Osteoblast (primary cell): Measurements from ENCODE around the gene CBX8. TPM values are rescaled to one million over a fixed set of nuclear protein-coding genes. Genes with fewer than 3 reads are reported as not detected.
A peak's percentile ranks its signal among the peaks of the same experiment; 100 is the strongest.

Experiments
- DNase-seq: peaks from one replicate; pipeline ENCODE4 v3.0.0; 2011; ENCODE audit warnings: low spot score, mixed read lengths; ENCODE audit not compliant: insufficient read length; ENCODE audit errors: missing footprints
- H2AFZ ChIP-seq: 2 replicates; pipeline ENCODE4 v1.6.0; 2011; ENCODE audit warnings: mild to moderate bottlenecking, low read length
- H3K27ac ChIP-seq: 2 replicates; pipeline ENCODE4 v1.5.1; 2011; ENCODE audit warnings: mild to moderate bottlenecking, low read depth, low read length, moderate library complexity
- H3K27me3 ChIP-seq: 2 replicates; pipeline ENCODE4 v1.6.0; 2012; ENCODE audit warnings: mild to moderate bottlenecking, control low read depth, inconsistent platforms, low read length, moderate library complexity; ENCODE audit not compliant: insufficient read depth
- H3K36me3 ChIP-seq: 2 replicates; pipeline ENCODE4 v1.5.1; 2011; ENCODE audit warnings: mild to moderate bottlenecking, low read length, control low read depth, moderate library complexity; ENCODE audit not compliant: insufficient read depth
- H3K4me1 ChIP-seq: 2 replicates; pipeline ENCODE4 v1.5.1; 2011; ENCODE audit warnings: mild to moderate bottlenecking, low read length, control low read depth, moderate library complexity; ENCODE audit not compliant: insufficient read depth
- H3K4me2 ChIP-seq: 2 replicates; pipeline ENCODE4 v1.6.0; 2011; ENCODE audit warnings: mild to moderate bottlenecking, low read length; ENCODE audit not compliant: insufficient read depth
- H3K4me3 ChIP-seq: fragments of 200-600 bp; sonication (generic); 3 replicates; pipeline ENCODE4 v1.5.1; 2012; ENCODE audit warnings: mild to moderate bottlenecking, low read length, inconsistent platforms; ENCODE audit not compliant: insufficient read depth
- H3K79me2 ChIP-seq: 2 replicates; pipeline ENCODE4 v1.6.0; 2012; ENCODE audit warnings: mild to moderate bottlenecking, low read length, control low read depth, inconsistent platforms; ENCODE audit not compliant: insufficient read depth
- H3K9me3 ChIP-seq: 2 replicates; pipeline ENCODE4 v1.5.1; 2011; ENCODE audit warnings: low read depth, low read length, control low read depth
- H4K20me1 ChIP-seq: 2 replicates; pipeline ENCODE4 v1.6.0; 2012; ENCODE audit warnings: mild to moderate bottlenecking, low read length, control low read depth; ENCODE audit not compliant: insufficient read depth
- CTCF ChIP-seq: IDR thresholded peaks from 2 replicates; pipeline ENCODE4 v1.5.1; 2011; ENCODE audit warnings: mild to moderate bottlenecking, low read depth, low read length, moderate library complexity; ENCODE audit errors: extremely low read depth
- total RNA-seq: library from RNA; depleted of rRNA; stranded (reverse); fragments of >200 nt; gene quantifications from 2 replicates; pipeline ENCODE4 v1.2.3, GENCODE V29; 2012

Gene CBX8
- total RNA-seq, 1 donor = 3.3 TPM

GRCh38 chr17:79839356-79840268 is 42.7 kb upstream of the CBX8 start, which contains the start of gene CBX4:
TSS of gene CBX4 (minus strand) at chr17:79839440. CDS start at chr17:79839251, 189 bp downstream.
- Histone ChIP-seq H3K27me3 (peaks cover 40% of the 10 kb centered on the region), H4K20me1 (peaks cover 29% of the 10 kb centered on the region), H2AFZ (peak within 1 kb of the TSS; percentile 80), H3K4me3 (peak within 1 kb of the TSS; percentile 90), H3K9me3 (no peaks in the 10 kb centered on the region), H3K4me1 (peaks cover 21% of the 10 kb centered on the region), H3K4me2 (peak within 1 kb of the TSS; percentile 88), H3K79me2 (peaks cover 26% of the 10 kb centered on the region), H3K36me3 (peaks cover 9% of the 10 kb centered on the region), H3K27ac (peak within 1 kb of the TSS; percentile 68)
- TF ChIP-seq CTCF = peak; percentile 41
- peak; percentile 100 for DNase-seq

GRCh38 chr17:79838522-79839274 is 41.8 kb upstream of the CBX8 start:
- peak; percentile 97 for DNase-seq
- Histone ChIP-seq H3K27me3 (peaks cover 39% of the 10 kb centered on the region), H3K9me3 (no peaks in the 10 kb centered on the region), H3K27ac (peak overlapping the region; percentile 68), H3K4me2 (peak overlapping the region; percentile 88), H4K20me1 (peaks cover 29% of the 10 kb centered on the region), H3K79me2 (peaks cover 26% of the 10 kb centered on the region), H3K36me3 (peaks cover 14% of the 10 kb centered on the region), H2AFZ (peak overlapping the region; percentile 80), H3K4me1 (peaks cover 21% of the 10 kb centered on the region), H3K4me3 (peak overlapping the region; percentile 90)
- TF ChIP-seq CTCF = no peak

- no peak for TF ChIP-seq CTCF
- peaks cover 33% of the 10 kb centered on the region for H3K27me3 ChIP-seq
- peak overlapping the region; percentile 68 for H3K27ac ChIP-seq
- peak overlapping the region; percentile 80 for H2AFZ ChIP-seq
- peaks cover 29% of the 10 kb centered on the region for H4K20me1 ChIP-seq
- DNase-seq = peak; percentile 97
- H3K9me3 ChIP-seq = no peaks in the 10 kb centered on the region
- H3K36me3 ChIP-seq = peaks cover 14% of the 10 kb centered on the region
- H3K79me2 ChIP-seq = peaks cover 26% of the 10 kb centered on the region
- H3K4me2 ChIP-seq = peak overlapping the region; percentile 88
- H3K4me1 ChIP-seq = peaks cover 21% of the 10 kb centered on the region
- peak overlapping the region; percentile 90 for H3K4me3 ChIP-seq
These were observed 41.1 kb upstream of the CBX8 start for GRCh38 chr17:79837888-79838521.
